Endometrium (tissue), 2 donors: ENCODE data around the gene SYNGR3.

Experiments
- FAIRE-seq: peaks from 2 replicates; lab custom pipeline; 2012; peaks lifted over from hg19 to GRCh38; lab: Jason Lieb, UNC
- donor health status: control.
- donor health status: control.

SYNGR3 gene

DNA sequence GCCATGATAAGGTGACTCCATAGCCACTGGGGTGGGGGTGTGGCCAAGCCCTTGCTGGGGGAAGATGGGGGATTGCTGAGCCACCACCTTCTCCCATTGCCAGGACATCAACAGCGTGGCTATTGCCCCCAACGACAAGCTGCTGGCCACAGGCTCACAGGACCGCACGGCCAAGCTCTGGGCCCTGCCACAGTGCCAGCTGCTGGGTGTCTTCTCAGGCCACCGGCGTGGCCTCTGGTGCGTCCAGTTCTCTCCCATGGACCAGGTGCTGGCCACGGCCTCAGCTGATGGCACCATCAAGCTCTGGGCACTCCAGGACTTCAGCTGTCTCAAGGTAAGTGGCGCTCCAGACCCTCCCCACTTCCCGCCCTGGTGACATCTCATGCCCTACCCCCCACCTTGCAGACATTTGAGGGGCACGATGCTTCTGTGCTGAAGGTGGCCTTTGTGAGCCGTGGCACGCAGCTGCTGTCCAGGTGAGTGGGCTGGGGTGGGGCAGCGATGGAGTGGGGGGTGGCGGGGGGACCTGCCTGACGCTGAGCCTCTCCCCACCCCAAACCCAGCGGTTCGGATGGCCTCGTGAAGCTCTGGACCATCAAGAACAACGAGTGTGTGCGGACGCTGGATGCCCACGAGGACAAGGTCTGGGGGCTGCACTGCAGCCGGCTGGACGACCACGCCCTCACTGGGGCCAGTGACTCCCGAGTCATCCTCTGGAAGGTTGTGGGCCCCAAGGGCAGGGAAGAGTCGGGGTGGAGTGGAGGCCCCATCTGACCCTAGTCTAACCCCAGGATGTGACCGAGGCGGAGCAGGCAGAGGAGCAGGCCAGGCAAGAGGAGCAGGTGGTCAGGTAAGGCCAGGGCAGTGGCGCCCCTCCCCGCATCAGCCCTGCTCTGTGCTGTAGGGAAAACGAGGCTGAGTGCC lies 12.6 kb upstream of the SYNGR3 start:
- FAIRE-seq, result no peak

DNA sequence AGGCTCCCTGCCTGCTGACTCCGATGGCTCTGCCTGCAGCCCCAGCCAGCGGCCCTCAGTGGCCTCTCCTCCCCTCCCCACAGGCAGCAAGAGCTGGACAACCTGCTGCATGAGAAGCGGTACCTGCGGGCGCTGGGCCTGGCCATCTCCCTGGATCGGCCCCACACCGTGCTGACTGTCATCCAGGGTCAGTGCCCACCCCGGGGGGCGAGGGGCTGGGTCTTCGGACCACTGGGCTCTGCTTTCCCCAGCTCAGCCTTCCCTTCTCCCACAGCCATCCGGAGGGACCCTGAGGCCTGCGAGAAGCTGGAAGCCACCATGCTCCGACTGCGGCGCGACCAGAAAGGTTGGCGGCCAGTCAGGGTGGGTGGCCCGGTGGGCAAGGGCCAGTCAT lies 11.9 kb upstream of the SYNGR3 start:
- FAIRE-seq, result no peak

DNA sequence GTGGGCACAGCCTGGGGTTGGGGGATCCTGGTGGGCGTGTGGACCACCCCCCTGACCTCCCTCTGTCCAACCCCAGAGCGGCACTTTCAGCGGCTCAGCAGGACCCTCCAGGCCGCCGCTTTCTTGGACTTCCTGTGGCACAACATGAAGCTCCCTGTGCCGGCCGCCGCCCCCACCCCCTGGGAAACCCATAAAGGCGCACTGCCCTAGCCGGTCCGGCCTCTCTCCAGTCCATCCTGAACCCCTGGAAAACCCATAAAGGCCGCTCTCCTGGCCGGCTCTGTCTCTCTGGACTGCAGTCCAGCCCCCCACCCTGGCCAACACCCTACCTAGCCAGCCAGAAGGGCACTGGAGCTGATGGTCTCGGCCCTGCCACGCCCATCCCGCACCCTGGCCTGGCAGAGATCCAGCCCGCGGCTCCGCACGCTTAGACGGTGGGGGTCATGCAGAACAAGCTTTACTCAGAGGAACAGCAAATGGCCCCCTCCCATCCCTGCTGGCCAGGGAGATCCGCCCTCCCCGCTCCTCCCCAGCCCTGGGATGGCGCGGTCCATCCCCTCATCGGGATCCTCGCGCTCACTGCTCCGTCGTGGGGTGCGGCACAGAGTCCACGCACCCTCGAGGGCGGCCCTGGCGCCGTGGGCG lies 11.2 kb upstream of the SYNGR3 start:
- FAIRE-seq, result no peak

DNA sequence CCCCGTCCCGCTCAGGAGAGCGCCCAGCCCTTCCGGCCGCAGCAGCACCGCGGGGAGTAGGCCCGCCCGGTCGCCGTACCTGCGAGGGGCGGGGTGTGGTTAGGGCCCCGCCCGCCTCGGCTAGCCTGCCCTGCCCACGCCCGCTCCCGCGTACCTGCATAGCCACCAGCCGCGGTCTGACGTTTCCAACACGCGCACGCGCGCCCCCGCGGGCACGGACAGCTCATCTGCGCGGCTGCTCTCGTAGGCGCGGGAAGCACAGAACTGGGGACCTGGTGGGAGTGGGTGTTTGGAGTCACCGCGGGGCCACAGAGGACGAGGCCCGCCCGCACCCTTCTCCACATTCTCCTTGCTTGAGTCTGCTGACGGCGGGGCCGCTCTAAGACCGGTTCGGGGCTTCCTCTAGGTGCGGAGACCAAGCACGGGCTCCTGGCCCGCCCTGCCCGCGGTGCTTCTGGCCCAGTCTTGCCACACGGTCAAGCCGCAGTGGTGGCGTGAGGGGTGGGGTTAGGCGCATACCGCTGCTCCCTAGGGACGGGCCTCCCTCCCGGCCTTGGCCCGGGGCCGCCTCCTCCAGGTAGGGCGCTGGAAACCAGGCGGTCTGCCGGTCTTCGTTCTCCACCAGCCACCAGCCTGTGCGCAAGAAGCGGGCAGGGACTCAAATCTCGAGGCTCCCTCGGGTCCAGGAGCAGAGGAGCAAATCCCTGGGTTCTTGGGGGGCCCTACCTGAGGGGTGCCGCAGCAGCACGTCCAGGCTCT lies 10.3 kb upstream of the SYNGR3 start:
- FAIRE-seq, result no peak

DNA sequence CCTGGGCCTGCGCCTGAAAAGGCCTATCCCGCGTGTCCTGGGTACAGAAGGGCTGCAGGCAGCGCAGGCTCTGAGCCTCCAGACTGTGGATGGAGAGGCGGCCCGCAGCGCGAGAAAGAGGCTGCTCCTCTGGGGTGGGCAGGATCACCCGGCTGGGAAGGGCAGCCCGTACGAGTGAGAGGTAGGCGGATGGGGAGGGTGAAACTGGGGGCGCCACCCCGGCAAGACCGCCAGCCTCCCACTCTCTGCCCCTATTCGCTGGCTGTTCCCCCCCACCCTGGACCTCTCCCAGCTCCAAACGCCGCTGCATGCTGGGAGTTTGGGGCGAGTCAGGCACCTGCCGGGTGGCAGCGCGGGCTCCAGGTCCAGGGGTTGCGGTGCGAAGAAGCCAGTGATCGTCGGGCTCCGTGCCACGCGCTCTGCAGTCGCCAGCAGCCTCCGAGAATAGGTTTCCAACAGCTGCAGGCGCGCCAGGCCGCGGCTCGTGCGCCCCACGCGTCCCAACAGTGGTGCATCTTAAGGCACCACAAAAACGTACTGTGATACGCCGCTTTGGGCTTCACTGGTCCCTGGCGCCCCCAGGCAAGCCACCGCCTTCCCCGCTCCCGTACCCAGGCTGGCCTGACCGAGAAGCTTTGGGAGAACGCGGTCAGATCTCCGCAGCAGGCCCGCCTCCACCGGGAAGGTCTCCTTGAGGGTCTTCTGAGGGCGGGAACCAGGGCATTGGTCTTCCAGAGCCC lies 9.6 kb upstream of the SYNGR3 start:
- no peak for FAIRE-seq

DNA sequence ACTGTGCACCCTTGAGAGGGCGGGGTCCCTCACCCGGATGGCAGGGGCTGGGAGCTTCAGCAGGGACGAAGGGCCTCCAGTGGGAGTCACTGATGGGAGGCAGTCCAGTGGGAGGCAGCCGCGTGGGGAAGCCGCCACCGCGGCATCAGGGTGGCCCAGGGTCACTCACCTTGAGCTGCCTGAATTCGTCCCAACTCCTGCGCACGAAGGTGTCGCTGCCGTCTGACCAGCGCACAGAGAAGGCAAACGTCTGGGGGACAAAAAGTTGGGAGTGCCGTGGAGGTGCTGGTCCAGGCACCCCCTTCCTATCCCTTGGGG lies 9.0 kb upstream of the SYNGR3 start:
- no peak for FAIRE-seq

DNA sequence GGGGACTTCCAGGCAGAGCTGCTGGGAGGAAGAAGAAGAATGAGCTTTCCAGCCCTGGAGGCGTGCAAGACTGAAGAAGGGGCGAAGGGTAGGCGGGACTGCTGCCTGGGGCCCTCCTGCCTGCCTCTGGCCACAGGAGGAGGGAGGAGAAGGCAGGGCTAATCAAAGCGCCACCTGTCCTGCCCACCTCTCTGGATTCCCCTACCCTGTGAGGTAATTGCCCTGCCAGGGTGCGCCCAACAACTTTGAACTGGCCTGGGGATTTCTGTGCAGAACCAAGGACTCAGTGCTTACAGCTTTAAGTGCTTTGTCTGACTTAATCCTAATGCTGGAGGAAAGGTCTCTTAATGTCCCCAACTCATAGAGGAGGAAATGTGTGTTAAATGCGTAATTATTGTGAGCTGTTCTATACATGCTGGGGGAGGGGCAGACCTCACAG lies 8.4 kb upstream of the SYNGR3 start, which contains the start of gene NOXO1:
TSS of gene NOXO1 (minus strand) at position 72 of the 439 bp plus-strand sequence. CDS start 290 bp downstream, outside the sequence.
- FAIRE-seq, result no peak

DNA sequence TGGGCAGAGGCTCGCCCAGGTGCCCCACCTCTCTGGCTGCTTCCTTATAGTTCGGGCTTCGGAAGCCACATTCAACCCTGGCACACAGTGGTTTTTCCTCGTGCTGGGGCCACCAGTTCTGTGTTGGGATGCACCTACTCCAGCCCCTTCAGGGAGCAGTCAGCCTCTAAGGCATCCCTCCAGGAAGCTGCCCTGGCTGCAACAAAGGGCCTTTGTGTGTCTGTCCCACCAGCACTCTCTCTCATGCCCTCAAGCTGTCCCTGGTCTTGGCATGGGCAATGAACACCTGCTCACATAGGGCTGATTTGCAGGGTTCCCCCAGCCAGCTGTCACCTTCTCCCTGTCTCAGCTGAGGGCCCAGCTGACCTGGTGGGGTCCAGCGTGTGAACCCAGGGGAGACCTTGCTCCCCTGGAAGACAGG lies 7.7 kb upstream of the SYNGR3 start:
- no peak for FAIRE-seq

DNA sequence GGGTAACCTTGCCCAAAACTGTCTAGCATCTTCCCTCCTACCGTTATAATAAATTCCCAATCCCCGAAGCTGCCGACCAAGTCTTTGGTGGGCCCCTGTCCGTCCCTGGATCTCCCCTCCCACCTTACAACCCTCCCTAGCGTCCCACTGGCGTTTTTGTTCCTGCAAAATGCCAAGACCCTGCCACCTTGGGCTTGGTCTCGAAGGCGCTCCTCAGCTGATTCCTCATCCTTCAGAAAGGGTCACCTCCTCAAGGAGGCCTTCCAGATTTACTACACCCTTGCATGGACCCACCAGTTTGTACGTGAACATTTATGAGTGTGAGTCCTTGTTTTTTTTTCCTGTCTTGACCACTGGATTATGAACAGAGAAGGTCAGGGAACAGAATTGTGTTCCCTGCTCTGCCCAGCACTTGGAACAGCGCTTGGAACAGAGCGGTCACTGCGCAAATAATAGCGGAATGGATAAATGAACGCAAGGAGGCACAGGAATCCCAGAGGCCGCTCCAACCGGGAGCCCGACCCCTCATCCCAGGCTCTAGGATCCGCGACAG lies 6.7 kb upstream of the SYNGR3 start:
- FAIRE-seq, result no peak

DNA sequence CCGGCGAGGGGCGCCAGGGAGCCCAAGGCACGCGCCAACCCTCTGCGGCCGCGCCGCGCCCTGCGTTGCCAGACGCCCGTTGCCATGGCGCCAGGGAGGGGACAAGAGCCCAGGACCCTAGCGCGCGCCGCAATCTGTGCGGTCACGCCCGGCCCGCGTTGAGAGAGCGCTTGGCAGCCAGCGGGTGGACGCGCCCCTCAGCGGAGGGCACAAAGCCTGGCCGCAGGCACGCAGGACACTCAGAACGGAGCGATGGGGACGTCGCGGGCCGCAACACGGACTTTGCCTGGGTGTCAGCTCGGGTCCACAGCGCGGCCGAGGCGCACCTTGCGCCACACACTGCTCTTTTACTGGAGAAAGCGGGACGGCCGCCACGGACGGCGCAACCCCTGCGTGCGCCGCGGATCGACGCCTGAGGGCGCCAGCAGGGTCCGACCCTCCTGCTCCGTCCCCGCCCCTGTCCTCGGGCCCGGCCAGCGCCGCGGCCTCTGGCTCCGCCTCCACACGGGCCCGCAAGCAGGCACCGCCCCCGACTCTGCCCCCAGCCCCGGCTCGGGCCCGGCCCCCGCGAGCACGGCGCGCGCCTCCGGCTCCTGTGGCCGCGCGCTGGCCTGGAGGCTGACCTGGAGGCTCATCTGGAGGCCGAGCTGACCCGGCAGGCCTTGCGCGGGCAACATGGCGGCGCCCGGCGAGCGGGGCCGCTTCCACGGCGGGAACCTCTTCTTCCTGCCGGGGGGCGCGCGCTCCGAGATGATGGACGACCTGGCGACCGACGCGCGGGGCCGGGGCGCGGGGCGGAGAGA lies 6.0 kb upstream of the SYNGR3 start, which contains the start of gene GFER:
TSS of gene GFER (plus strand) at position 650 of the 803 bp plus-strand sequence. CDS start at position 676, 26 bp downstream.
- FAIRE-seq, result no peak

DNA sequence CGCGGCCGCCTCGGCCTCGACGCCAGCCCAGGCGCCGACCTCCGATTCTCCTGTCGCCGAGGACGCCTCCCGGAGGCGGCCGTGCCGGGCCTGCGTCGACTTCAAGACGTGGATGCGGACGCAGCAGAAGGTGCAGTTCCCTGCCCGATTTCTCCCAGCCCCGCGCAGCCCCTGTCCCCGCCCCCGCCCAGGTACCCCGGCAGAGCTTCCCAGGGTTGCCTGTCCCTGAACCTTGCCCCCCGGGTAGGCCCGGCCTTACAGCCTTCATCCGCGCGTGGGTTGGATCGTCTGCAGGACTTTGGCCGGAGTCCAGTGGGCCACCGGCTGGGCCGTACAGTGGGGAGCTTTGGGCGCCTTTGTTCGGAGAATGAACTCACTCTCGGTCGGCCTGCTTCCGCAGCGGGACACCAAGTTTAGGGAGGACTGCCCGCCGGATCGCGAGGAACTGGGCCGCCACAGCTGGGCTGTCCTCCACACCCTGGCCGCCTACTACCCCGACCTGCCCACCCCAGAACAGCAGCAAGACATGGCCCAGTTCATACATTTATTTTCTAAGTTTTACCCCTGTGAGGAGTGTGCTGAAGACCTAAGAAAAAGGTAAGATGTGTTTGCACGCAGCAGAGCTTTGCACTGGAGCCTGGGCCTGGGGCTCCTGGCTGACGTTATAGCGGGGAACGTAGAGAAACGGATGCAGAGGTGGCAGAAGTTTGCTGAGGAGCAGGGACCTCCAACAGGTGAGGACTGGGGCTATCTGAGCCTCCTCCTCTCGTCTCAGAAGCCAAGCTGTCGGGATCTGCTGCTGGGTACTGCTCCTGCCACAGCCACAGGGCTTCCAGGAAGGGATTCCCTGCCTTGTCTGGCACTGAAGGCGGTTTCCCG lies 5.2 kb upstream of the SYNGR3 start:
- FAIRE-seq, result no peak

DNA sequence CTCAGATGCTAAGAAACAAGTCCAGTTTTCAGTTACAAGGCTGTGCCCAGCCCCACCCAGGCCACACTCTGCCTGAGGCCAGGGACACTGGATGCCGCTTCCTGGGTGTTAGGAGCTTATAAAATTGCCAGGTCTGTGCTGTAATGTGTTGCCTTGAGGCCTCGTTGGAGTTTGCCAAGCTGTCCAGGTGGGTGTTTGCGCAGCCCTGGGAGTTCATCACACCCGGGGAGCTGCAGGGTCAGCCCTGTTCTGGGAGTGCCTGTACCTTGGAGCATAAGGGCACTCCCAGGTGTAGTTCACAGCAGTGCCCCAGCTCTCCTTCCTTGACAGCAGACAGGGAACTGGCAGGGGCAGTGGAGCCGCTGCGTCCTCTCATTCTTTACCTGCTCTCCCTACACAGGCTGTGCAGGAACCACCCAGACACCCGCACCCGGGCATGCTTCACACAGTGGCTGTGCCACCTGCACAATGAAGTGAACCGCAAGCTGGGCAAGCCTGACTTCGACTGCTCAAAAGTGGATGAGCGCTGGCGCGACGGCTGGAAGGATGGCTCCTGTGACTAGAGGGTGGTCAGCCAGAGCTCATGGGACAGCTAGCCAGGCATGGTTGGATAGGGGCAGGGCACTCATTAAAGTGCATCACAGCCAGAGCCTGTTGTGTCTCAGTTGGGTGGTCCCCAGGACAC lies 4.2 kb upstream of the SYNGR3 start:
- FAIRE-seq, result no peak

DNA sequence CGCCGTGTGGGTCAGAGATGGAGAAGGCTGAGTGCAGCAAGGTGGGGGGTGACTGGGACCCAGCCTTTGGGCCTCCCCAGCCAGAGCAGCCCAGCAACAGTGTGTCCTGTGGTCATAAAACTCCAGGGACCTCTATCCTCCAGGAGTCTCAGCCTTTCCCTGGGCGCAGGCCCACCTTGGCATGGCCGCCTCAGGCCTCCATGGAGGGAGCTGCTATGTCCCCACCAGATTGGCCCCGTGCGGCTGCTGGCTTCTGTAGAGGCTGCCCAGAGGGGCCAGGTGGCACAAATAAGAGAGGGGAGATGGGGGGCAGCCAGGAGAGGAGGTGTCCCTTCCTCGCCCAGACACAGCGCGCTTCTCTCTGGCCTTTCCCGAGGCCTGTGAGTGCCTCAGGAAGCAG lies 2.6 kb upstream of the SYNGR3 start:
- no peak for FAIRE-seq

DNA sequence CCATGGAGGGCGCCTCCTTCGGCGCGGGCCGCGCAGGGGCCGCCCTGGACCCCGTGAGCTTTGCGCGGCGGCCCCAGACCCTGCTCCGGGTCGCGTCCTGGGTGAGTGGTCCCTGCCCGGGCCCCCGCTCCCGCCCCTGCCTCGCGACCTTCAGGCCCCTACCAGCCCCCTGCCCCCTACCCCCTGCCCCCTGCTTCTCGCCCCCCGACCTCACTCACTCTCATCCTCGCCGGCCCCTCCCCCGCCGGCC lies 256 bp downstream of the SYNGR3 start:
- FAIRE-seq, result no peak

DNA sequence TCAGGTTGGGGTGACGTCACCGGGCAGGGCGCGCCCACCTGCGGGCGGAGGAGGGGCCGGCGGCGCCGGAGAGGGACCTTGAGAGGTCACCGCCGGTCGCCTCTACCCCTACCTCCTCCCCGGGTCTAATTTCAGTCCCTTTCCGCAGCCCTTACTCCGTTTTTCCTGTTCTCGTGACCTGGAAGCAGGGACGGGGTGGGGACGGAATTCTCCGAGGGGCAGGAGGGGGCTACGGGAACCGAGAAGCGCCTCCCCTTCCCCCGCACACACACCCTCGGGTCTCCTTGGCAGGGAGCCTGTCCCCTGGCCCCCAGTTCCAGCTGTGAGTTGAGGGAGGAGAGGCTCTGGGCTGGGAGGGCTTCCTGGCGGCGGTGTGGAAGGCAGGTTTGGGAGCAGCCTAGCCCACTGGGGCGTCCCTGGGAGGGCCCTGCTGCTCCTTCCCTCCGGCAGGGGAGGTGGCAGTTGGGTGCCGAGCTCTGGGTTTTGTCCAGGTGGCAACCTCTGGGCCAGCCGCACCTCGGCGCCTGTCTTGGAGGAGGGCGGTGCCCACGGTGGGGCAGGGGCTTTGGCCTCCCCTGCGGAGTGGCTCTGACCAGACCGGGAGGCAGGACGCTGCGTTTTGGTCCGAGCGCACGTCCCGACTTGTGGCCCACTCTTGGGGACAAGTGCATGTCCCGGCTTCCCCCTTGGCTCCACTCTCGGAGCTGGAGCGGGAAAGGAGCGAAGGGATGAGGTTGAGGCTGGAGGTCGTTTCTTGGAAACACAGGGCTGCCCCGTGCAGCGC lies 773 bp downstream of the SYNGR3 start:
- no peak for FAIRE-seq

DNA sequence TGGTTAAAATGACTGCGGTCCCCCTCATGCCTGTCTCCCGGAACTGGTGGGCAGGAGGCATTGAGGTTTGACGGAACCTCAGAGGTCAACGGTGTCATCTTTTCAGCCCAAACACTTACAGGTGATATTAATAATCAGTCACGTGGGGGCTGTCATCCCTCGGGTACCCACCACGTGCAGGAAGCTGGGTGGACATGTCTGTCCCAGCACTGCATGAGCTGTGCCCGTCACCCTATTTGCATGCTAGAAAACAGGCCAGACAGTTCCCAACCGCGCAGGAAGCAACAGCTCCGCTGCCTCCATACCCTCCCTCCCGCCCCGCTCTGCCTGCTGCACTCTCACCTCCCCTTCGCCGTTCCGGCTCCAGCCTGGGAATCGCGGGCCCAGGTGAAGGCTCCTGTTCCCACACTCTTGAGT lies 1.4 kb downstream of the SYNGR3 start:
- FAIRE-seq, result no peak

DNA sequence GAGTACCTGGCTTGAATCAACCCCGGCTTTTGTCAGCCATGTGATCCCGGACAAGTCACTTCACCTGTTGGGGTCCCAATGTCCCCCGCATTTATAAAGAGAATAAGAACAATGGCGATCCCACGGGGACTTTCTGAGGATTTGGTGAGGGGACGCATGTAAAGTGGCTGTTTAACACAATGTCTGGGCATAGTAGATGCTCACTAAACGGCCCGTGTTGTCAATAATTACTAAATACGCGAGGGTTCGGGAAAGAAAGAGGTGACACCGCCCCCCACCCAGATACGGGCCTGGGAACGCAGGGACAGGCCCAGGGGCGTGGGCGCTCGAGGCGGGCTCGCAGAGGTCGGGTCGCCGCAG lies 1.8 kb downstream of the SYNGR3 start:
- no peak for FAIRE-seq

DNA sequence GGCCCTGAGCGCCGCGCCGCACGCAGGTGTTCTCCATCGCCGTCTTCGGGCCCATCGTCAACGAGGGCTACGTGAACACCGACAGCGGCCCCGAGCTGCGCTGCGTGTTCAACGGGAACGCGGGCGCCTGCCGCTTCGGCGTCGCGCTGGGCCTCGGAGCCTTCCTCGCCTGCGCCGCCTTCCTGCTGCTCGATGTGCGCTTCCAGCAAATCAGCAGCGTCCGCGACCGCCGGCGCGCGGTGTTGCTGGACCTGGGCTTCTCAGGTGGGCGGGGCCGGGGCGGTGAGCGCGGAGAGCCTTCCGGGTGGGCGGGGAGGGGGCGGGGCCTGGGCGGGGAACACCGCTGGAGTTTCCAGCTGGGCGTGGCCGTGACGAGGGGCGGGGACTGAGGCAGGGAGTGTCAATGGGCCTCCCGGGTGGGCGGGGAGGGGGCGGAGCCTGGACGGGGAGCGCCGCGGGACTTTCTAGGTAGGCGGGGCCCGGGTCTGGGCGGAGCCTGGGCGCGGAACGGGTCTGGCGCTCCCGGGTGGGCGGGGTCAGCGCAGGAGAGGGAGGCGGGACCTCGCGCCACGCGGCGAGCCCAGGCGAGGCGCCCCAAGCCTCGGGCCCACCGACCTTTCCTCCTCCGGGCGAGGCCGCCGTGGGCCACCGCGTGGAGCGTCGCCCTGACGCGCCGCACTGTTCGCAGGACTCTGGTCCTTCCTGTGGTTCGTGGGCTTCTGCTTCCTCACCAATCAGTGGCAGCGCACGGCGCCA lies 2.4 kb downstream of the SYNGR3 start:
- FAIRE-seq, result no peak
